H1 (cell line): ENCODE measurements around the gene PKD1. TPM values are rescaled to one million over a fixed set of nuclear protein-coding genes. Genes with fewer than 3 reads are reported as not detected.
A peak's percentile ranks its signal among the peaks of the same experiment; 100 is the strongest.

Experiments
- CBX5 ChIP-seq: fragments of 300-800, 300-1000 bp; sonication (generic); IDR thresholded peaks from 2 replicates; pipeline ENCODE4 v1.7.1; 2016; ENCODE audit warnings: antibody characterized with exemption, low read length, low read depth
- CEBPB ChIP-seq: IDR thresholded peaks from 2 replicates; pipeline ENCODE4 v1.6.1; 2012; ENCODE audit warnings: low read depth, low read length
- FOSL1 ChIP-seq: IDR thresholded peaks from 2 replicates; pipeline ENCODE4 v1.6.1; 2011; ENCODE audit warnings: mild to moderate bottlenecking, low read depth, low read length, moderate library complexity; ENCODE audit not compliant: insufficient read depth
- HDAC6 ChIP-seq: IDR thresholded peaks from one replicate; pipeline ENCODE4 v1.7.1; 2012; ENCODE audit warnings: low read depth, mild to moderate bottlenecking, inconsistent platforms, low read length, moderate library complexity
- JUN ChIP-seq: IDR thresholded peaks from 2 replicates; pipeline ENCODE4 v1.6.1; 2011; ENCODE audit warnings: low read depth, mild to moderate bottlenecking, improper control_type of control experiment, low read length
- MAFK ChIP-seq: IDR thresholded peaks from 2 replicates; pipeline ENCODE4 v1.6.1; 2012; ENCODE audit warnings: low read depth, mild to moderate bottlenecking, improper control_type of control experiment, low read length
- MAX ChIP-seq: IDR thresholded peaks from 2 replicates; pipeline ENCODE4 v1.6.1; 2012; ENCODE audit warnings: inconsistent platforms
- NRF1 ChIP-seq: IDR thresholded peaks from 2 replicates; pipeline ENCODE4 v1.6.1; 2011; ENCODE audit warnings: mild to moderate bottlenecking, low read depth, low read length, improper control_type of control experiment
- PHF8 ChIP-seq: fragments of 200-600 bp; sonication (generic); conservative IDR thresholded peaks from 2 replicates; pipeline ENCODE4 v1.7.1; 2012; ENCODE audit warnings: low read depth, mild to moderate bottlenecking, inconsistent platforms, low read length, moderate library complexity
- POLR2AphosphoS5 ChIP-seq: IDR thresholded peaks from 2 replicates; pipeline ENCODE4 v1.6.1; 2011; ENCODE audit warnings: low read depth, low read length
- polyA plus RNA-seq, 7 experiments: library from polyadenylated mRNA; depleted of rRNA in 3 of 7; stranded (reverse) in 5 of 7; unstranded in 2 of 7; fragments of >200 nt in 5 of 7; fragments of 200-250 nt in 2 of 7; gene quantifications; 1 replicate in 5 of 7; 2 replicates in 1 of 7; 4 replicates in 1 of 7; pipeline versions ENCODE4 v1.2.1 to v1.2.3, GENCODE V29; 2011 to 2013; ENCODE audit warnings: missing spikeins in 2 of 7, mixed read lengths in 2 of 7
- total RNA-seq: library from RNA; stranded (reverse); fragmentation: NEBNext Ultra II Directional; extraction: Animal tissue kit (Norgen Biotek cat#: 25700); gene quantifications from 2 replicates; pipeline ENCODE4 v1.2.1, GENCODE V29; 2021
- TF ChIP-seq, protein P1 (sequence below): IDR thresholded peaks from 2 replicates; pipeline ENCODE4 v1.6.1; 2012; ENCODE audit warnings: low read length, inconsistent platforms
- TF ChIP-seq, protein P2 (sequence below): IDR thresholded peaks from 2 replicates; pipeline ENCODE4 v1.6.1; 2012; ENCODE audit warnings: inconsistent platforms

Gene PKD1
- total and polyA plus RNA-seq, 2 of the 8 experiments (the other 6 are each of a cell fraction or from before 2014, with no cell fraction given), result 40.6 to 52.7 TPM

GRCh38 chr16:2090777-2091546 lies 44.7 kb downstream of the PKD1 start (continued):
- peak; percentile 69 for TF ChIP-seq MAX
- TF ChIP-seq POLR2AphosphoS5, result peak; percentile 66; the same call in 1 of the 2 replicates
- no peak for TF ChIP-seq JUN
- no peak for TF ChIP-seq CEBPB
- TF ChIP-seq, protein P1, sequence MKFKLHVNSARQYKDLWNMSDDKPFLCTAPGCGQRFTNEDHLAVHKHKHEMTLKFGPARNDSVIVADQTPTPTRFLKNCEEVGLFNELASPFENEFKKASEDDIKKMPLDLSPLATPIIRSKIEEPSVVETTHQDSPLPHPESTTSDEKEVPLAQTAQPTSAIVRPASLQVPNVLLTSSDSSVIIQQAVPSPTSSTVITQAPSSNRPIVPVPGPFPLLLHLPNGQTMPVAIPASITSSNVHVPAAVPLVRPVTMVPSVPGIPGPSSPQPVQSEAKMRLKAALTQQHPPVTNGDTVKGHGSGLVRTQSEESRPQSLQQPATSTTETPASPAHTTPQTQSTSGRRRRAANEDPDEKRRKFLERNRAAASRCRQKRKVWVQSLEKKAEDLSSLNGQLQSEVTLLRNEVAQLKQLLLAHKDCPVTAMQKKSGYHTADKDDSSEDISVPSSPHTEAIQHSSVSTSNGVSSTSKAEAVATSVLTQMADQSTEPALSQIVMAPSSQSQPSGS, result no peak
- no peak for TF ChIP-seq HDAC6
- TF ChIP-seq MAFK, result no peak
- TF ChIP-seq, protein P2, sequence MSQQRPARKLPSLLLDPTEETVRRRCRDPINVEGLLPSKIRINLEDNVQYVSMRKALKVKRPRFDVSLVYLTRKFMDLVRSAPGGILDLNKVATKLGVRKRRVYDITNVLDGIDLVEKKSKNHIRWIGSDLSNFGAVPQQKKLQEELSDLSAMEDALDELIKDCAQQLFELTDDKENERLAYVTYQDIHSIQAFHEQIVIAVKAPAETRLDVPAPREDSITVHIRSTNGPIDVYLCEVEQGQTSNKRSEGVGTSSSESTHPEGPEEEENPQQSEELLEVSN, result 0 out of 2 replicates have a peak, but pooled peaks have one; percentile 32
- TF ChIP-seq PHF8, result no peak
- TF ChIP-seq NRF1, result no peak
- TF ChIP-seq FOSL1, result no peak
- no peak for TF ChIP-seq CBX5
